Hematopoietic multipotent progenitor cell treated with erythropoietin and hydrocortisone succinate and interleukin-3 and kit ligand, for 8 days (in vitro differentiated cells): Measurements from ENCODE around the gene IRF2BP2.

Experiments used
- DNase-seq: peaks from one replicate; pipeline ENCODE4 v3.0.0-alpha.2; 2015

The IRF2BP2 gene

GRCh38 chr1:234612352-234613127, 2.6 kb upstream of the IRF2BP2 start:
- peak; percentile 95 for DNase-seq

- DNase-seq, result no peak
These were observed 1.9 kb upstream of the IRF2BP2 start for GRCh38 chr1:234611847-234612351.

- DNase-seq, result peak; percentile 94
These were observed 1.4 kb upstream of the IRF2BP2 start for GRCh38 chr1:234611225-234611846.

- DNase-seq, result peak; percentile 94
These were observed 767 bp upstream of the IRF2BP2 start for GRCh38 chr1:234610666-234611224.

- DNase-seq, result no peak
These were observed 311 bp downstream of the IRF2BP2 start for GRCh38 chr1:234609691-234610042.

- peak; percentile 46 for DNase-seq
These were observed 877 bp downstream of the IRF2BP2 start for GRCh38 chr1:234608911-234609690.

- peak; percentile 92 for DNase-seq
These were observed 1.7 kb downstream of the IRF2BP2 start for GRCh38 chr1:234608025-234608910.

- DNase-seq, result peak; percentile 66
These were observed 2.6 kb downstream of the IRF2BP2 start for GRCh38 chr1:234607109-234608024.

GRCh38 chr1:234606784-234607108, 3.2 kb downstream of the IRF2BP2 start:
- peak; percentile 24 for DNase-seq

- DNase-seq, result peak; percentile 88
These were observed 3.8 kb downstream of the IRF2BP2 start for GRCh38 chr1:234605983-234606783.

- DNase-seq, result no peak
These were observed 4.5 kb downstream of the IRF2BP2 start for GRCh38 chr1:234605399-234605982.

- DNase-seq, result peak; percentile 94
These were observed 5.2 kb downstream of the IRF2BP2 start for GRCh38 chr1:234604495-234605398.

GRCh38 chr1:234603221-234604204, 6.5 kb downstream of the IRF2BP2 start:
- DNase-seq, result peak; percentile 92

- peak; percentile 88 for DNase-seq
These were observed 7.4 kb downstream of the IRF2BP2 start for GRCh38 chr1:234602334-234603220.

GRCh38 chr1:234601301-234602017, 8.5 kb downstream of the IRF2BP2 start:
- DNase-seq, result peak; percentile 82
